SU-DHL-6 (cell line): ENCODE data around the gene FLRT2.

ENCODE experiments used
- H2AFZ ChIP-seq: fragments of 200-600 bp; sonication (generic); 2 replicates; pipeline ENCODE4 v1.6.1; 2014; ENCODE audit warnings: low read depth, mild to moderate bottlenecking, moderate library complexity, mixed read lengths, antibody characterized with exemption, low read length; ENCODE audit not compliant: severe bottlenecking
- H3F3A ChIP-seq: fragments of 200-600 bp; shearing (Covaris generic); 2 replicates; pipeline ENCODE4 v1.6.0; 2016; ENCODE audit warnings: antibody characterized with exemption, mild to moderate bottlenecking; ENCODE audit not compliant: insufficient read depth
- H3K27ac ChIP-seq: fragments of 200-600 bp; sonication (generic); 2 replicates; pipeline ENCODE4 v1.5.1; 2016; ENCODE audit warnings: low read depth, mild to moderate bottlenecking, low read length, moderate library complexity, mixed read lengths
- H3K27me3 ChIP-seq: fragments of 200-600 bp; sonication (generic), shearing (Covaris generic); 2 replicates; pipeline ENCODE4 v1.6.0; 2014; ENCODE audit warnings: mild to moderate bottlenecking, low read length
- H3K36me3 ChIP-seq: fragments of 200-600 bp; sonication (generic); 2 replicates; pipeline ENCODE4 v1.6.1; 2014; ENCODE audit warnings: mild to moderate bottlenecking, low read length, mixed read lengths
- H3K4me2 ChIP-seq: fragments of 300-600, 200-600 bp; shearing (Covaris generic), sonication (generic); 2 replicates; pipeline ENCODE4 v1.6.0; 2014; ENCODE audit warnings: low read length, low read depth, mild to moderate bottlenecking; ENCODE audit not compliant: poor library complexity, severe bottlenecking
- H3K4me3 ChIP-seq: fragments of 200-600 bp; sonication (generic); 2 replicates; pipeline ENCODE4 v1.5.1; 2014; ENCODE audit warnings: antibody characterized with exemption, low read length, mild to moderate bottlenecking, mixed read lengths; ENCODE audit not compliant: insufficient read depth, poor library complexity, severe bottlenecking
- H3K79me2 ChIP-seq: fragments of 200-600 bp; sonication (generic); 2 replicates; pipeline ENCODE4 v1.6.1; 2014; ENCODE audit warnings: mild to moderate bottlenecking, low read length, moderate library complexity; ENCODE audit not compliant: insufficient read depth
- H3K9ac ChIP-seq: fragments of 200-600 bp; sonication (generic); 2 replicates; pipeline ENCODE4 v1.7.0; 2014; ENCODE audit warnings: mild to moderate bottlenecking, low read length
- H3K9me2 ChIP-seq: fragments of 200-600 bp; sonication (generic); replicated peaks from 2 replicates; pipeline ENCODE4 v1.6.1; 2014; ENCODE audit warnings: low read length; ENCODE audit not compliant: insufficient read depth
- H3K9me3 ChIP-seq: fragments of 200-600 bp; sonication (generic); 2 replicates; pipeline ENCODE4 v1.6.1; 2014; ENCODE audit warnings: low read length, mixed read lengths; ENCODE audit not compliant: insufficient read depth
- H4K20me1 ChIP-seq: fragments of 200-600 bp; sonication (generic); 2 replicates; pipeline ENCODE4 v1.6.1; 2014; ENCODE audit warnings: low read depth, mild to moderate bottlenecking, antibody characterized with exemption, low read length, moderate library complexity, mixed read lengths
- EZH2phosphoT487 ChIP-seq: fragments of 200-600 bp; sonication (generic), shearing (Covaris generic); conservative IDR thresholded peaks from 2 replicates; pipeline ENCODE4 v1.6.1; 2018; ENCODE audit warnings: mild to moderate bottlenecking, antibody characterized with exemption, low read length, moderate library complexity, mixed read lengths
- TF ChIP-seq, protein P1 (sequence below): fragments of 200-600 bp; sonication (generic); IDR thresholded peaks from one replicate; pipeline ENCODE4 v1.5.1; 2017; ENCODE audit warnings: antibody characterized with exemption, mild to moderate bottlenecking, low read length, moderate library complexity; ENCODE audit not compliant: insufficient read depth, poor library complexity, severe bottlenecking

Gene FLRT2

GRCh38 chr14:85528080-85528896 lies 1.7 kb upstream of the FLRT2 start:
- no peaks in the 10 kb centered on the region for H3K9me2 ChIP-seq
- H3F3A ChIP-seq: no peaks in the 10 kb centered on the region
- H4K20me1 ChIP-seq: no peaks in the 10 kb centered on the region
- H3K4me3 ChIP-seq: no peak overlapping the region
- H3K36me3 ChIP-seq: no peaks in the 10 kb centered on the region
- H3K4me2 ChIP-seq: no peak overlapping the region
- no peak for TF ChIP-seq EZH2phosphoT487
- TF ChIP-seq, protein P1, sequence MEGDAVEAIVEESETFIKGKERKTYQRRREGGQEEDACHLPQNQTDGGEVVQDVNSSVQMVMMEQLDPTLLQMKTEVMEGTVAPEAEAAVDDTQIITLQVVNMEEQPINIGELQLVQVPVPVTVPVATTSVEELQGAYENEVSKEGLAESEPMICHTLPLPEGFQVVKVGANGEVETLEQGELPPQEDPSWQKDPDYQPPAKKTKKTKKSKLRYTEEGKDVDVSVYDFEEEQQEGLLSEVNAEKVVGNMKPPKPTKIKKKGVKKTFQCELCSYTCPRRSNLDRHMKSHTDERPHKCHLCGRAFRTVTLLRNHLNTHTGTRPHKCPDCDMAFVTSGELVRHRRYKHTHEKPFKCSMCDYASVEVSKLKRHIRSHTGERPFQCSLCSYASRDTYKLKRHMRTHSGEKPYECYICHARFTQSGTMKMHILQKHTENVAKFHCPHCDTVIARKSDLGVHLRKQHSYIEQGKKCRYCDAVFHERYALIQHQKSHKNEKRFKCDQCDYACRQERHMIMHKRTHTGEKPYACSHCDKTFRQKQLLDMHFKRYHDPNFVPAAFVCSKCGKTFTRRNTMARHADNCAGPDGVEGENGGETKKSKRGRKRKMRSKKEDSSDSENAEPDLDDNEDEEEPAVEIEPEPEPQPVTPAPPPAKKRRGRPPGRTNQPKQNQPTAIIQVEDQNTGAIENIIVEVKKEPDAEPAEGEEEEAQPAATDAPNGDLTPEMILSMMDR: no peak
- no peak overlapping the region for H3K9ac ChIP-seq
- no peaks in the 10 kb centered on the region for H3K27me3 ChIP-seq
- H3K27ac ChIP-seq: no peak overlapping the region
- no peak overlapping the region for H2AFZ ChIP-seq
- H3K9me3 ChIP-seq: no peaks in the 10 kb centered on the region
- no peaks in the 10 kb centered on the region for H3K79me2 ChIP-seq

DNA sequence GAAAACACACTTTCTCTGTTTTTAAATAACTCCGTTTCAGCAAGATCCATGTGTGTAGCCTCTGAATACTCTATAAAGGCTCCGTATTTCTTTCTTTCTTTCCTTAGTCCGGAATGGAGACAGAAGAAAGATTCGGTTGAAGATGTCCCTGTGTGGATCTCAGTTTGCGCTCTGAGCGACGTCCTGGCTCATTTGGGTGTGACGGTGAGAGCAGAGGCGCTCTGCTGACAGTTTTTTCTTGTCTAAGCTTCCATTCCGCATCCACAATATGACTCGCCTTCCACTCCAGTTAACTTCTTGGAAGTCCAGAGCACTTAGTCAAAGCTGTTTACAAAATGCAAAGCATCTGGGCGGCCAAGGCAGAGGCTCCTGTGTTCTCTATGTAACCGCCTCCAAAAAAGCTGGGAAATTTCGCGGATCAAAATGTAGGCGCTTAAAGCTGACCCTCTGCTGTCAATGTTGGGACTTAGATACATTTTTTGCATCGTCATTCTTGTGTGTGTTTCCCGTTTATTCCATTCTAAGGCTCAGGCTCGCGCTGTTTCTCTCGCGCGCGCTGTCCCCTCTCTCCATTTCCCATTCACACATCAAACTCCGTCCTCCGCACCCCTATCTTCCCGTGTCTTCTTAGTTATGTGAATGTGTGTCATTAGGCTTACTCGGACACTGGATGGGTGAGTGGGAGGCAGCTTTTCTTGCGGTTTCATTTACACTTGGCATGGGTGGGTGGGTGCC lies 880 bp upstream of the FLRT2 start:
- Histone ChIP-seq H3K27ac (no peak overlapping the region), H3K79me2 (no peaks in the 10 kb centered on the region), H2AFZ (no peak overlapping the region)

GRCh38 chr14:85530626-85531025 lies 682 bp downstream of the FLRT2 start:
- Histone ChIP-seq H3K9ac (no peak overlapping the region), H3K36me3 (no peaks in the 10 kb centered on the region), H3K27me3 (no peaks in the 10 kb centered on the region), H4K20me1 (no peaks in the 10 kb centered on the region), H3K9me2 (no peaks in the 10 kb centered on the region), H3K27ac (no peak overlapping the region), H3K9me3 (no peaks in the 10 kb centered on the region), H3K79me2 (no peaks in the 10 kb centered on the region), H3K4me2 (no peak overlapping the region), H3K4me3 (no peak overlapping the region), H3F3A (no peaks in the 10 kb centered on the region), H2AFZ (no peak overlapping the region)
- TF ChIP-seq, protein P1: no peak
- TF ChIP-seq EZH2phosphoT487: no peak

More for the DNA sequence above, 880 bp upstream of the FLRT2 start:
- Histone ChIP-seq H4K20me1 (no peaks in the 10 kb centered on the region), H3F3A (no peaks in the 10 kb centered on the region), H3K9me2 (no peaks in the 10 kb centered on the region), H3K4me2 (no peak overlapping the region), H3K9ac (no peak overlapping the region), H3K36me3 (no peaks in the 10 kb centered on the region), H3K4me3 (no peak overlapping the region), H3K9me3 (no peaks in the 10 kb centered on the region), H3K27me3 (no peaks in the 10 kb centered on the region)
- TF ChIP-seq, protein P1: no peak
- no peak for TF ChIP-seq EZH2phosphoT487
